WI38 (cell line): ENCODE results near the gene EIF4A3.

Source experiments
- H3K4me3 ChIP-seq: 2 replicates; pipeline ENCODE4 v1.5.1; 2011; ENCODE audit warnings: low read depth, mild to moderate bottlenecking, control low read depth, low read length
- CTCF ChIP-seq: IDR thresholded peaks from 2 replicates; pipeline ENCODE4 v1.5.1; 2012; ENCODE audit warnings: low read depth, mild to moderate bottlenecking, control low read depth, low read length

Gene EIF4A3

GRCh38 chr17:80123791-80124190 lies 23.1 kb downstream of the EIF4A3 start:
- no peak overlapping the region for H3K4me3 ChIP-seq
- no peak for TF ChIP-seq CTCF

- no peak for TF ChIP-seq CTCF
- no peak overlapping the region for H3K4me3 ChIP-seq
These were observed 23.9 kb downstream of the EIF4A3 start for GRCh38 chr17:80122926-80123505.

GRCh38 chr17:80122026-80122575 lies 24.8 kb downstream of the EIF4A3 start:
- no peak overlapping the region for H3K4me3 ChIP-seq
- no peak for TF ChIP-seq CTCF

GRCh38 chr17:80119839-80120238 lies 27.1 kb downstream of the EIF4A3 start:
- H3K4me3 ChIP-seq, result no peak overlapping the region
- TF ChIP-seq CTCF, result no peak

- no peak for TF ChIP-seq CTCF
- no peak overlapping the region for H3K4me3 ChIP-seq
These were observed 27.6 kb downstream of the EIF4A3 start for GRCh38 chr17:80119271-80119791.

- no peak for TF ChIP-seq CTCF
- no peak overlapping the region for H3K4me3 ChIP-seq
These were observed 28.2 kb downstream of the EIF4A3 start for GRCh38 chr17:80118601-80119270.
